ENCODE measurements around the gene CNTNAP5.

DNA sequence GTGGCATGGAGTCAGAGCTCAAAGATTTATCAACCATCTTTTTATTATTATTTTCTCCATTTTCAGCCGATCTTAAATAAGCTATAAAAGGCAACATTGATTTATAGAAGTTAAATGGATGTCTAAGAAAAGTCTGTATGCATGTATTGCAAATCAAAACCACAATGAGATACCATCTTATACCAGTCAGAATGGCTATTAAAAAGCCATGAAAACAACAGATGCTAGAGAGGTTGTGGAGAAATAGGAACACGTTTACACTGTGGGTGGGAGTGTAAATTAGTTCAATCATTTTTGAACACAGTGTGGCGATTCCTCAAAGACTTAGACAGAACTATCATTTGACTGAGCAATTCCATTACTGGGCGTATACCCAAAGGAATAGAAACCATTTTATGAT, 731.0 kb downstream of the CNTNAP5 start:
- no peak for TF ChIP-seq CTCF (IDR thresholded peaks at IDR 0.05)
- TF ChIP-seq POLR2A (IDR thresholded peaks at IDR 0.05), result no peak
